GM12875 (cell line): Measurements from ENCODE around the gene C10orf88.

Source experiments
- H3K4me3 ChIP-seq: one replicate; pipeline ENCODE4 v1.5.1; 2011; ENCODE audit warnings: low read depth, low read length, control low read depth
- TF ChIP-seq, protein P1 (sequence below): IDR thresholded peaks from 2 replicates; pipeline ENCODE4 v1.5.1; 2011; ENCODE audit warnings: low read depth, mild to moderate bottlenecking, control low read depth, inconsistent platforms, low read length, moderate library complexity, borderline replicate concordance; ENCODE audit not compliant: insufficient read depth

The C10orf88 gene

DNA sequence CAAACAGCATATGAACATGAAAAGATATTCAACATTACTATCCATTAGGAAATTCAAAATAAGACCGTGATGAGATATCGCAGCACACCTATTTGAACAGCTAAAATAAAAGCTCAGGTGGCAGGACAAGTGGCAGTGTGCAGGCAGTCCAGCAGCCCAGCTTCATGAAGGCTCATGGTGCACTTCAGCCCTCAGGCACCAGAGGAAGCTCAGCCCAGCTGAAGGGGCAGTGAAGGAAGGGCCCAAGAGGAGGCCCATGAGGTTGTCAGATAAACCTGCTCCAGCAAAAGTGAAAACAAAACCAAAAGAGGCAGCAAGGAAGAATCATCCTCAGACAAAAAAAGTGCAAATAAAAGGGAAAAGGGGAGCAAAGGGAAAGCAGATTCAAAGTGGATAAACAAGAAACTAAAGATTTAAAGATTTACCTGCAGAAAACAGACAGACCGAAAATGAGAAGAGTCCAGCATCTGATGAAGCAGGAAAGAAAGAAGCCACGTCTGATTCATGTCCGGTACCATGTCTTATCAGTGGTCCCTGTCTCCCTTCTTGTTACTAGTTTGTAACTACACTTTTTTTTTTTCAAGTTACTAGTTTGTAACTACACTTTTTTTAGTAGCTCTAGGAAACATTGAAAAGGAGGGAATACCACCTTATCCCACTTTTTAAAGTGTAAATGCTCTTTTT lies 59.6 kb downstream of the C10orf88 start:
- TF ChIP-seq, protein P1, sequence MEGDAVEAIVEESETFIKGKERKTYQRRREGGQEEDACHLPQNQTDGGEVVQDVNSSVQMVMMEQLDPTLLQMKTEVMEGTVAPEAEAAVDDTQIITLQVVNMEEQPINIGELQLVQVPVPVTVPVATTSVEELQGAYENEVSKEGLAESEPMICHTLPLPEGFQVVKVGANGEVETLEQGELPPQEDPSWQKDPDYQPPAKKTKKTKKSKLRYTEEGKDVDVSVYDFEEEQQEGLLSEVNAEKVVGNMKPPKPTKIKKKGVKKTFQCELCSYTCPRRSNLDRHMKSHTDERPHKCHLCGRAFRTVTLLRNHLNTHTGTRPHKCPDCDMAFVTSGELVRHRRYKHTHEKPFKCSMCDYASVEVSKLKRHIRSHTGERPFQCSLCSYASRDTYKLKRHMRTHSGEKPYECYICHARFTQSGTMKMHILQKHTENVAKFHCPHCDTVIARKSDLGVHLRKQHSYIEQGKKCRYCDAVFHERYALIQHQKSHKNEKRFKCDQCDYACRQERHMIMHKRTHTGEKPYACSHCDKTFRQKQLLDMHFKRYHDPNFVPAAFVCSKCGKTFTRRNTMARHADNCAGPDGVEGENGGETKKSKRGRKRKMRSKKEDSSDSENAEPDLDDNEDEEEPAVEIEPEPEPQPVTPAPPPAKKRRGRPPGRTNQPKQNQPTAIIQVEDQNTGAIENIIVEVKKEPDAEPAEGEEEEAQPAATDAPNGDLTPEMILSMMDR: no peak
- no peak overlapping the region for H3K4me3 ChIP-seq

- H3K4me3 ChIP-seq: no peak overlapping the region
- TF ChIP-seq, protein P1: no peak
These were observed 69.9 kb downstream of the C10orf88 start for GRCh38 chr10:122884166-122884565.

GRCh38 chr10:122882766-122883165 lies 71.3 kb downstream of the C10orf88 start:
- TF ChIP-seq, protein P1: no peak
- H3K4me3 ChIP-seq: no peak overlapping the region
